Cardiac septum (tissue), 1 donor: Measurements from ENCODE around the gene RPLP1. TPM values are rescaled to one million over a fixed set of nuclear protein-coding genes. Genes with fewer than 3 reads are reported as not detected.

Experiments
- DNase-seq: peaks from one replicate; pipeline ENCODE4 v3.0.0-alpha.2; 2020; ENCODE audit warnings: low spot score
- intact Hi-C: fragments of 100-400 bp; cut with DNase I; formaldehyde crosslinking; loops from one replicate; pipeline ENCODE4 v1.14.0; 2022
- total RNA-seq: library from RNA; stranded (reverse); fragmentation: NEBNext Ultra II Directional; extraction: Animal tissue kit (Norgen Biotek cat#: 25700); gene quantifications from one replicate; pipeline ENCODE4 v1.2.1, GENCODE V29; 2021
- donor health status: DM: no; HTN: no; CAD: no.

The RPLP1 gene
- total RNA-seq, 1 donor from 2014 or later: 1,178 TPM

DNA sequence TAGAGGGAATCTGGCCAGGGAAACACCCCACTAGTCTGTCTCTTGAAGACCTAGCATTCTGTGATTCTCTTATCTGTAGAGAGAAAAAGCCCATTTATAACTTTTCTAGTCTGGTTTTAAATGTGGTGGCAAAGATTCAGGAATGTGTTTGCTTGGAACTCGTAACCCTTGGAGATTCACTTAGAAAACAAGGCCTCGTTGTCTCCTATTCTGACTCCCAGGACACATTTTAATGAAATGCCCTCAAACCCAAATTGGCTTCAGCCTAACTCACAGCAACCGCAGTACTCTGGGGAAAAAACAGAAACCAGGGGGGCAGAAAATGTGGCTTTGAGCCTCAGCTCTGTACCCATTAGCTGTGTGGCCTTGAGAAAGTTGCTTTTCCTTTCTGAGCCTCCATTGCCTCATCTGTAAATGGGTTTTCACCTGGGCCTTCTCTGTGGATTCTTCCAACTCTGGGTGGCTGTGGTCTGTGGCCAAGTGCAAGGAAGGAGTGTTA, 36.5 kb downstream of the RPLP1 start:
- intact Hi-C loops: no loop called here

GRCh38 chr15:69490356-69491037, 37.9 kb downstream of the RPLP1 start:
- intact Hi-C loops: no loop called here
- DNase-seq: no peak

More for the DNA sequence above, 36.5 kb downstream of the RPLP1 start:
- no peak for DNase-seq

GRCh38 chr15:69491038-69491505, 38.5 kb downstream of the RPLP1 start:
- DNase-seq: no peak
- intact Hi-C loops: no loop called here

DNA sequence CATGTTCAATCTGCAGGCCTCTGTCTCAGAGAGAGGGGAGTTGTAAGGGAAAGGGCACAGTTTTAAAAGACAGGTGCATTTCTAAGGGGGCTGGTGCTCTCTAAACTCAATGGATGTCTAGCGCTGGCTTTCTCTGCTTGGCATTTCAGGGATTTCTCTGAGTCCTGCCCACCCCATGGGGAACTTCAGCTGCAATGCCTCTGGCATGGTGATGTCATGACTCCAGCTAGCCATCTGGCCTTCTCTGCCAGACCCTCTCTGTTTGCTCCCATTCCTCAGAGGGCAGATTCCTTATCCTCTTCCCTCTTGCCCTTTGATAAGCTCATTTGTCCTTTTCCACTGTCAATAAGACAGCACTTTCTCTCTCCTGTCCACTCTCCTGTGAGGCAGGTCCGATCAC, 40.8 kb downstream of the RPLP1 start:
- intact Hi-C loops: no loop called here
- DNase-seq: no peak

- intact Hi-C loops: no loop called here
- no peak for DNase-seq
Measured at GRCh38 chr15:69496001-69496400, 43.4 kb downstream of the RPLP1 start.

GRCh38 chr15:69497076-69497475, 44.5 kb downstream of the RPLP1 start:
- intact Hi-C loops: no loop called here
- no peak for DNase-seq

GRCh38 chr15:69497667-69498066, 45.0 kb downstream of the RPLP1 start:
- no peak for DNase-seq
- intact Hi-C loops: no loop called here

GRCh38 chr15:69498282-69498681, 45.7 kb downstream of the RPLP1 start:
- no peak for DNase-seq
- intact Hi-C loops: no loop called here

- intact Hi-C loops: no loop called here
- no peak for DNase-seq
Measured at GRCh38 chr15:69498987-69499386, 46.4 kb downstream of the RPLP1 start.

GRCh38 chr15:69499521-69500211, 47.0 kb downstream of the RPLP1 start:
- DNase-seq: peak; percentile 79
- intact Hi-C loops: no loop called here

- no peak for DNase-seq
- intact Hi-C loops: no loop called here
Measured at GRCh38 chr15:69500339-69500738, 47.7 kb downstream of the RPLP1 start.

DNA sequence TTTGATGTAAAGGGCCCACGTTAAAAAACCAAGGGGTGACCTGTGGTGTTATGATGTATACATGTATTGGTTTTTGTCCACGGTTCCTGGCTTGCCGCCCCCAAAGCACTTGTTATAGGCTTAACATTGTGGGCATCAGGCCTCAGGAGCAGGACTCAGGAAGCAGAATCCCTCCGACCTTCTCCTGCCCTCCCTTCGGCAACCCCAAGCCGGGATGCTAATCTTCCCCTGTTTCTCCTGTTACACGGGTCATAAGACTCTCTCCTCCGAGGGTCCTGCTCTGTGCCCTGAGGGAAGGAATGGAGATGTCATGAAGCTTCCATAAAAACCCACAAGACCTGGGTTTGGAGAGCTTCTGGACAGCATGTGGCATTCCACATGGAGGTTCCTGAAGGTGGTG, 48.8 kb downstream of the RPLP1 start:
- intact Hi-C loops: no loop called here
- DNase-seq: no peak

DNA sequence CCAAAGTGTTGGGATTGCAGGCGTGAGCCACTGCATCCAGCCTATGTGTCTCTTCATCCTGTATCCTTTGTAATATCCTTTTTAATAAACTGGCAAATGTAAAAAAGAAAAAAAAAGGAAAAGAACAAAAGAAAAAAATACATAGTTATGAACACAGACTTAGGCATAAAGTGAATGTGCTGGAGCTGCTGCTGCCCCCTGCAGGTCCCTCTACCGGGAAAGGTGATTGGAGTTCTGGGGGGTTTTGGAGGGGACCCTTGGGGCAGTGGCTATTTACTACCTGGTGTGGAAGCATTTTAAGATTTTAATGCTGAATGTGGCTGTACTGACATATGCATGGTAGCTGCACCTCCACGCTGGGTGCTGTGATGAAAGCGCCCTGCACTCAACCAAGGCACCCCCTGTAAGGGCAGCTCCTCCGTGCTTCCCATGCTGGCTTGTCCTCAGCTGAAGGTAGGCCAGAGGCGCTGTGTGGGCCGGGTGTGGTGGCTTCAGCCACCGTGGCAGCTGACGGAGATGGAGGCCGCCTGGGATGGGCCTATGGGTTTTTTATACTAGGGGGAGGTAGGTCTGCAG, 49.9 kb downstream of the RPLP1 start:
- no peak for DNase-seq
- intact Hi-C loops: no loop called here

- DNase-seq: no peak
- intact Hi-C loops: no loop called here
Measured at GRCh38 chr15:69504352-69505040, 51.9 kb downstream of the RPLP1 start.

Other genes with a start within 250 kb of the RPLP1 start
- 0.16 TPM for gene PAQR5, start 153.9 kb upstream of the RPLP1 start, total RNA-seq
- gene KIF23, start 38.5 kb upstream of the RPLP1 start, total RNA-seq: 1.3 TPM